Activated naive CD4-positive, alpha-beta T cell treated with anti-CD3 and anti-CD28 coated beads for 36 hours (primary cell): Measurements from ENCODE around the gene KRTAP17-1. TPM values are rescaled to one million over a fixed set of nuclear protein-coding genes. Genes with fewer than 3 reads are reported as not detected.
"Not testable (repeated sequence)": the region's sequence is repeated elsewhere in the genome, so short reads cannot be mapped to it uniquely, and the experiment has no call there.

Experiments used
- CTCF ChIA-PET: fragments of 350-600 bp; sonication (Branson Sonifier 250); formaldehyde crosslinking; loops from one replicate; lab custom pipeline; 2021; ENCODE audit warnings: antibody characterized with exemption; lab: Charles Lee
- DNase-seq: peaks from one replicate; pipeline ENCODE4 v3.0.0-alpha.2; 2020
- H3K27ac Mint-ChIP-seq: one replicate; pipeline ENCODE4 v1.8.0; 2021; ENCODE audit warnings: mild to moderate bottlenecking, mixed read lengths
- H3K27me3 Mint-ChIP-seq: one replicate; pipeline ENCODE4 v1.8.0; 2021; ENCODE audit warnings: low read depth, mixed read lengths
- H3K36me3 Mint-ChIP-seq: one replicate; pipeline ENCODE4 v1.8.0; 2021; ENCODE audit warnings: low read depth, mixed read lengths
- H3K4me1 Mint-ChIP-seq: one replicate; pipeline ENCODE4 v1.8.0; 2021; ENCODE audit warnings: low read depth, mixed read lengths
- H3K4me3 Mint-ChIP-seq: one replicate; pipeline ENCODE4 v1.8.0; 2021; ENCODE audit warnings: mild to moderate bottlenecking, moderate library complexity, mixed read lengths
- H3K9me3 Mint-ChIP-seq: one replicate; pipeline ENCODE4 v1.8.0; 2021; ENCODE audit warnings: mixed read lengths
- intact Hi-C: fragments of 100-400 bp; cut with micrococcal nuclease; formaldehyde crosslinking; loops from one replicate; pipeline ENCODE4 v1.15.1; 2023
- total RNA-seq, 2 experiments: library from RNA; stranded (reverse); gene quantifications; one replicate each; pipeline ENCODE4 v1.2.3, GENCODE V29; 2021

KRTAP17-1 gene
- total RNA-seq = not detected

GRCh38 chr17:41315204-41315794 lies at the start of gene KRTAP17-1:
Gene KRTAP17-1 (minus strand): TSS chr17:41315710. CDS start chr17:41315650, 60 bp downstream.
- Mint-ChIP-seq H3K4me1 (peaks cover 10% of the 10 kb centered on the region), H3K27me3 (no peaks in the 10 kb centered on the region), H3K9me3 (peaks cover 9% of the 10 kb centered on the region), H3K4me3 (no peak within 1 kb of the TSS), H3K27ac (no peak within 1 kb of the TSS), H3K36me3 (no peaks in the 10 kb centered on the region)
- no peak for DNase-seq
- intact Hi-C loops = no loop called here
- CTCF ChIA-PET = interaction anchor here (0.6 to 1.4 kb wide), 3 partner anchors 14 to 348 kb away, joined by 3 to 4 read pairs (median 3); no protein-coding TSS in a partner anchor

- intact Hi-C loops = no loop called here
- H3K4me3 Mint-ChIP-seq = no peak overlapping the region
- DNase-seq = no peak
- no peaks in the 10 kb centered on the region for H3K36me3 Mint-ChIP-seq
- H3K4me1 Mint-ChIP-seq = peaks cover 8% of the 10 kb centered on the region
- CTCF ChIA-PET = no interaction called here
- no peak overlapping the region for H3K27ac Mint-ChIP-seq
- H3K27me3 Mint-ChIP-seq = no peaks in the 10 kb centered on the region
- H3K9me3 Mint-ChIP-seq = no peaks in the 10 kb centered on the region
Observed at GRCh38 chr17:41363881-41364280, 48.4 kb upstream of the KRTAP17-1 start.

GRCh38 chr17:41360296-41360995 lies 44.9 kb upstream of the KRTAP17-1 start:
- Mint-ChIP-seq H3K9me3 (peaks cover 1% of the 10 kb centered on the region), H3K27ac (no peak overlapping the region), H3K4me1 (peaks cover 8% of the 10 kb centered on the region), H3K27me3 (no peaks in the 10 kb centered on the region), H3K4me3 (no peak overlapping the region), H3K36me3 (no peaks in the 10 kb centered on the region)
- DNase-seq = no peak
- intact Hi-C loops = no loop called here
- CTCF ChIA-PET = no interaction called here

DNA sequence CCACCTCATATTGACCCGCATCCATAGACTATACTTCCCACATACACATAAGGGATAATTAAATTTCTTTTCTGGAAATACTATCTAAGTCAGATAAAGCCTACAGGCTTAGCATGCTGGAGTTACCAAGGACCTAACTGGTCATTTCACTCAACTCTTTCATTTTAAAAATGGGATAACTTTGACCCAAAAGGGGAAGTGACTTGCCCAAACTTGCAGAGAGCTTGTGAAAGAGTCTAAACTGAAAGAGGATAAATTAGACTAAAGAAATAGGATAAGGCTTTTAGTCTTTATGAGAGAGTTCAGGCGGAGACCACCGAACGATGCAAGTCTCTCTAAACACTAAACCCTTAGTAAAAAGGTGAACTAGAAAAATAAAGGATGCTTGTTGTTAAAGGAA lies 39.0 kb upstream of the KRTAP17-1 start:
- peaks cover 1% of the 10 kb centered on the region for H3K9me3 Mint-ChIP-seq
- peaks cover 12% of the 10 kb centered on the region for H3K4me1 Mint-ChIP-seq
- CTCF ChIA-PET = interaction anchor here (1.3 kb wide), 1 partner anchor 20 kb away, joined by 3 read pairs; no protein-coding TSS in a partner anchor
- intact Hi-C loops = no loop called here
- H3K27me3 Mint-ChIP-seq = no peaks in the 10 kb centered on the region
- no peak overlapping the region for H3K27ac Mint-ChIP-seq
- H3K4me3 Mint-ChIP-seq = no peak overlapping the region
- DNase-seq = no peak
- no peaks in the 10 kb centered on the region for H3K36me3 Mint-ChIP-seq

- DNase-seq = no peak
- H3K36me3 Mint-ChIP-seq = no peaks in the 10 kb centered on the region
- peaks cover 1% of the 10 kb centered on the region for H3K9me3 Mint-ChIP-seq
- intact Hi-C loops = no loop called here
- H3K4me1 Mint-ChIP-seq = peaks cover 12% of the 10 kb centered on the region
- CTCF ChIA-PET = no interaction called here
- no peak overlapping the region for H3K4me3 Mint-ChIP-seq
- H3K27ac Mint-ChIP-seq = no peak overlapping the region
- no peaks in the 10 kb centered on the region for H3K27me3 Mint-ChIP-seq
Observed at GRCh38 chr17:41352597-41353366, 37.3 kb upstream of the KRTAP17-1 start.

- intact Hi-C loops = no loop called here
- no peaks in the 10 kb centered on the region for H3K9me3 Mint-ChIP-seq
- H3K36me3 Mint-ChIP-seq = no peaks in the 10 kb centered on the region
- H3K27ac Mint-ChIP-seq = no peak overlapping the region
- peaks cover 12% of the 10 kb centered on the region for H3K4me1 Mint-ChIP-seq
- no peak overlapping the region for H3K4me3 Mint-ChIP-seq
- no peak for DNase-seq
- H3K27me3 Mint-ChIP-seq = no peaks in the 10 kb centered on the region
- CTCF ChIA-PET = interaction anchor here (1.0 kb wide), 1 partner anchor 198 kb away, joined by 3 read pairs; no protein-coding TSS in a partner anchor
Observed at GRCh38 chr17:41351177-41351576, 35.7 kb upstream of the KRTAP17-1 start.

DNA sequence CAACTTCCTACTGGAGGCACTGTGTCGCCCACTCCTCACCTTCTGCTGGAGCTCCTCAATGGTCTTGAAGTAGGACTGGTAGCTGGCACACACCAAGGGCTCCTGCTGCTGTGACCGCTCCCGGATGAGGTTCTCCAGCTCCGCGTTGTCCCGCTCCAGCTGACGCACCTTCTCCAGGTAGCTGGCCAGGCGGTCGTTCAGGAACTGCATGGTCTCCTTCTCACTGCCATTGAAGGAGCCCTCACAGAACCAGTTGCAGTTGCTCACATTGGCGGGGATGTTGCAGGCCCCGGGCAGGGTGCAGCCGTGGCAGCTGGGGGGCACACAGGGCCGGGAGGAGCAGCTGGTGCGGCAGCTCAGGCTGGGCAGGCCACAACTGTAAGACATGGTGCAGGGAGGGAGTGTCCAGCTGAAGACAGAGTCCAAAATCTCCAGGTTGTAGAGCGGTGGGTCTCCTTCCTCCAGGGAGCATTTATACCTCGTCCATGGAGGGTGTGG lies 34.9 kb upstream of the KRTAP17-1 start, which contains the start of gene KRT33A:
TSS of gene KRT33A (minus strand) at position 448 of the 498 bp plus-strand sequence. CDS start at position 387, 61 bp downstream.
- H3K4me3 Mint-ChIP-seq, H3K36me3 Mint-ChIP-seq, intact Hi-C loops, DNase-seq, H3K27ac Mint-ChIP-seq, H3K9me3 Mint-ChIP-seq, H3K27me3 Mint-ChIP-seq: not testable (repeated sequence)
- CTCF ChIA-PET = interaction anchor here (0.5 to 0.9 kb wide), 3 partner anchors 67 to 388 kb away, joined by 3 read pairs; no protein-coding TSS in a partner anchor
- H3K4me1 Mint-ChIP-seq = peaks cover 12% of the 10 kb centered on the region

GRCh38 chr17:41347869-41348760 lies 32.6 kb upstream of the KRTAP17-1 start:
- Mint-ChIP-seq H3K36me3 (peaks cover 2% of the 10 kb centered on the region), H3K9me3 (peaks cover 4% of the 10 kb centered on the region), H3K4me1 (peaks cover 17% of the 10 kb centered on the region), H3K4me3 (no peak overlapping the region), H3K27me3 (no peaks in the 10 kb centered on the region), H3K27ac (no peak overlapping the region)
- CTCF ChIA-PET = no interaction called here
- intact Hi-C loops = no loop called here
- DNase-seq = no peak

- H3K27ac Mint-ChIP-seq, H3K36me3 Mint-ChIP-seq, DNase-seq, H3K27me3 Mint-ChIP-seq, H3K4me3 Mint-ChIP-seq, intact Hi-C loops, CTCF ChIA-PET: not testable (repeated sequence)
- Mint-ChIP-seq H3K4me1 (peaks cover 25% of the 10 kb centered on the region), H3K9me3 (peaks cover 15% of the 10 kb centered on the region)
Observed at GRCh38 chr17:41346421-41346820, 30.9 kb upstream of the KRTAP17-1 start.

- H3K27ac Mint-ChIP-seq = no peak overlapping the region
- DNase-seq = no peak
- no peak overlapping the region for H3K4me3 Mint-ChIP-seq
- H3K9me3 Mint-ChIP-seq = peaks cover 15% of the 10 kb centered on the region
- peaks cover 5% of the 10 kb centered on the region for H3K36me3 Mint-ChIP-seq
- CTCF ChIA-PET = no interaction called here
- H3K4me1 Mint-ChIP-seq = peaks cover 25% of the 10 kb centered on the region
- H3K27me3 Mint-ChIP-seq = no peaks in the 10 kb centered on the region
- intact Hi-C loops = no loop called here
Observed at GRCh38 chr17:41345992-41346391, 30.5 kb upstream of the KRTAP17-1 start.

DNA sequence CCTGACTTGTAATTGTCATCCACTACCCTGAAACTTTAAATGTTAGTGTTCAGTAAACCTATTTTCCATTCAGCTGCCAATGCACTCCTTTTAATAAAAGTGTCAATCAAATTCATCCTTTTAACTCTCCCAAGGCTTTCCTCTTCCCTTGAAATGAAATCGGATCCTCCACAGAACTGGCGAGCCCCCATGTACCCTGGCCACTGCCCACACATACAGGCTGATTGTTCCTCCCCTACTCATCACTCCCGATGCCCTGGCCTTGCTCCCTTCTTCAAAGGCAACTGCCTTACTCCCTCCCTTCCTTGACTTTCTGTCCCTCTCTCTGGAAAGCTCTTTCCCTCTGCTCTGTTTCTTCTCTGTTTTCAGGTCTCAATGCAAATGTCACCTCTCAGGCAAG lies 27.5 kb upstream of the KRTAP17-1 start:
- CTCF ChIA-PET = interaction anchor here (0.7 to 1.1 kb wide), 2 partner anchors 20 to 318 kb away, joined by 3 read pairs; no protein-coding TSS in a partner anchor
- Mint-ChIP-seq H3K4me3 (no peak overlapping the region), H3K27me3 (no peaks in the 10 kb centered on the region), H3K27ac (no peak overlapping the region), H3K4me1 (peaks cover 54% of the 10 kb centered on the region), H3K36me3 (peaks cover 5% of the 10 kb centered on the region), H3K9me3 (peaks cover 15% of the 10 kb centered on the region)
- no peak for DNase-seq
- intact Hi-C loops = no loop called here
